NT2/D1 (cell line): ENCODE results near the gene CIAO3.
"Not testable (repeated sequence)": the region's sequence is repeated elsewhere in the genome, so short reads cannot be mapped to it uniquely, and the experiment has no call there.

Experiments used
- DNase-seq: peaks from one replicate; pipeline ENCODE4 v3.0.0-alpha.2; 2011; ENCODE audit warnings: low read depth, low spot score
- H3K27me3 ChIP-seq: 2 replicates; pipeline ENCODE4 v1.6.0; 2011; ENCODE audit warnings: mild to moderate bottlenecking; ENCODE audit not compliant: insufficient read length, insufficient read depth
- H3K36me3 ChIP-seq: 2 replicates; pipeline ENCODE4 v1.6.1; 2011; ENCODE audit warnings: mild to moderate bottlenecking, low read length, mixed read lengths; ENCODE audit not compliant: insufficient read depth, insufficient read length
- H3K4me1 ChIP-seq: 2 replicates; pipeline ENCODE4 v1.5.1; 2011; ENCODE audit not compliant: insufficient read depth, insufficient read length
- H3K4me3 ChIP-seq: 2 replicates; pipeline ENCODE4 v1.5.1; 2011; ENCODE audit warnings: low read depth; ENCODE audit not compliant: insufficient read length
- H3K9ac ChIP-seq: 2 replicates; pipeline ENCODE4 v1.6.0; 2011; ENCODE audit warnings: low read depth; ENCODE audit not compliant: insufficient read length
- H3K9me3 ChIP-seq: 2 replicates; pipeline ENCODE4 v1.5.1; 2011; ENCODE audit warnings: mild to moderate bottlenecking, low read length; ENCODE audit not compliant: insufficient read depth
- SUZ12 ChIP-seq: IDR thresholded peaks from 2 replicates; pipeline ENCODE4 v1.6.1; 2011; ENCODE audit not compliant: insufficient read length, insufficient read depth; ENCODE audit errors: extremely low read depth
- YY1 ChIP-seq: IDR thresholded peaks from 2 replicates; pipeline ENCODE4 v1.6.1; 2011; ENCODE audit not compliant: insufficient read length, insufficient read depth
- ZNF274 ChIP-seq: IDR thresholded peaks from 2 replicates; pipeline ENCODE4 v1.6.1; 2011; ENCODE audit warnings: mild to moderate bottlenecking, low read depth, low read length

The CIAO3 gene

GRCh38 chr16:694187-694862, 46.5 kb downstream of the CIAO3 start:
- Histone ChIP-seq H3K9ac (peak overlapping the region; percentile 70), H3K27me3 (peaks cover 72% of the 10 kb centered on the region), H3K9me3 (no peaks in the 10 kb centered on the region), H3K4me1 (peaks cover 12% of the 10 kb centered on the region), H3K36me3 (peaks cover 2% of the 10 kb centered on the region), H3K4me3 (peak overlapping the region; percentile 11)
- TF ChIP-seq YY1 (no peak), ZNF274 (no peak), SUZ12 (no peak)
- no peak for DNase-seq

- no peak for DNase-seq
- Histone ChIP-seq H3K9ac (no peak overlapping the region), H3K4me1 (peaks cover 17% of the 10 kb centered on the region), H3K27me3 (peaks cover 67% of the 10 kb centered on the region), H3K36me3 (peaks cover 7% of the 10 kb centered on the region), H3K4me3 (no peak overlapping the region), H3K9me3 (no peaks in the 10 kb centered on the region)
- TF ChIP-seq ZNF274 (no peak), SUZ12 (no peak), YY1 (no peak)
Observed at GRCh38 chr16:693766-694165, 47.0 kb downstream of the CIAO3 start.

GRCh38 chr16:693364-693763, 47.4 kb downstream of the CIAO3 start:
- H3K4me1 ChIP-seq = peaks cover 17% of the 10 kb centered on the region
- H3K27me3 ChIP-seq = peaks cover 64% of the 10 kb centered on the region
- peaks cover 11% of the 10 kb centered on the region for H3K36me3 ChIP-seq
- TF ChIP-seq ZNF274 = no peak
- no peak for TF ChIP-seq SUZ12
- no peak for TF ChIP-seq YY1
- no peak overlapping the region for H3K4me3 ChIP-seq
- no peak for DNase-seq
- H3K9me3 ChIP-seq = no peaks in the 10 kb centered on the region
- H3K9ac ChIP-seq = no peak overlapping the region

- DNase-seq = no peak
Observed at GRCh38 chr16:692356-693108, 48.3 kb downstream of the CIAO3 start.

GRCh38 chr16:691242-691641, 49.6 kb downstream of the CIAO3 start:
- not testable (repeated sequence) for DNase-seq, H3K9me3 ChIP-seq, H3K4me3 ChIP-seq, H3K9ac ChIP-seq
- H3K36me3 ChIP-seq = peaks cover 33% of the 10 kb centered on the region
- H3K4me1 ChIP-seq = peaks cover 20% of the 10 kb centered on the region
- peaks cover 46% of the 10 kb centered on the region for H3K27me3 ChIP-seq

More at GRCh38 chr16:692356-693108, 48.3 kb downstream of the CIAO3 start:
- Histone ChIP-seq H3K4me3 (no peak overlapping the region), H3K9ac (no peak overlapping the region), H3K9me3 (no peaks in the 10 kb centered on the region), H3K27me3 (peaks cover 58% of the 10 kb centered on the region), H3K36me3 (peaks cover 20% of the 10 kb centered on the region), H3K4me1 (peaks cover 17% of the 10 kb centered on the region)
- no peak for TF ChIP-seq ZNF274
- TF ChIP-seq YY1 = no peak
- no peak for TF ChIP-seq SUZ12

GRCh38 chr16:689175-689897, 51.5 kb downstream of the CIAO3 start:
- Histone ChIP-seq H3K9ac (peak overlapping the region; percentile 96), H3K4me3 (peak overlapping the region; percentile 93), H3K36me3 (peaks cover 50% of the 10 kb centered on the region), H3K9me3 (no peaks in the 10 kb centered on the region), H3K4me1 (peaks cover 15% of the 10 kb centered on the region), H3K27me3 (peaks cover 28% of the 10 kb centered on the region)
- no peak for DNase-seq
- TF ChIP-seq SUZ12 (no peak), YY1 (no peak), ZNF274 (no peak)

- no peak for TF ChIP-seq ZNF274
- no peak for TF ChIP-seq YY1
- TF ChIP-seq SUZ12 = no peak
- Histone ChIP-seq H3K9me3 (no peaks in the 10 kb centered on the region), H3K9ac (no peak overlapping the region), H3K4me1 (peaks cover 23% of the 10 kb centered on the region), H3K27me3 (peaks cover 11% of the 10 kb centered on the region), H3K36me3 (peaks cover 60% of the 10 kb centered on the region), H3K4me3 (no peak overlapping the region)
- DNase-seq = no peak
Observed at GRCh38 chr16:687499-687898, 53.3 kb downstream of the CIAO3 start.
